ENCODE data around the gene SOX4.

DNA sequence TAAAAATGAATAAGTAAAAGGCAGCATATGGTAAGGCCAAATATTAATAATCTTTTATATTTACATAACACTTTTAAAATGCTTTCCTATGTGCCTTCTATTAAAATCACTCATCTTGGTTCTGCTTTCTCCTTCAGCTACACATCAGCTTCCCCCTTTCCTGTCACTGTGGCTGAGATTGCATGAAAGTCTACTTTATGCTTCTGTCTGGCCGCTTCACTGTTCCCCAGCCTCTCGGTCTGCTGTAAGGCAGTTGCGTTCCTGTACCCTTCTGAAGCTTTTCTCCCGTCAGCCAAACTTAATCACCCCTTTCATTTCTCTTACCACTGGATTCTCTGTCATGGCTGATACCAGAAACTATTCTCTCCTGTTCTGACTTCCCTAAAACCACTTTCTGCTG is 34.6 kb downstream of the SOX4 start:
- TF ChIP-seq, protein P1, sequence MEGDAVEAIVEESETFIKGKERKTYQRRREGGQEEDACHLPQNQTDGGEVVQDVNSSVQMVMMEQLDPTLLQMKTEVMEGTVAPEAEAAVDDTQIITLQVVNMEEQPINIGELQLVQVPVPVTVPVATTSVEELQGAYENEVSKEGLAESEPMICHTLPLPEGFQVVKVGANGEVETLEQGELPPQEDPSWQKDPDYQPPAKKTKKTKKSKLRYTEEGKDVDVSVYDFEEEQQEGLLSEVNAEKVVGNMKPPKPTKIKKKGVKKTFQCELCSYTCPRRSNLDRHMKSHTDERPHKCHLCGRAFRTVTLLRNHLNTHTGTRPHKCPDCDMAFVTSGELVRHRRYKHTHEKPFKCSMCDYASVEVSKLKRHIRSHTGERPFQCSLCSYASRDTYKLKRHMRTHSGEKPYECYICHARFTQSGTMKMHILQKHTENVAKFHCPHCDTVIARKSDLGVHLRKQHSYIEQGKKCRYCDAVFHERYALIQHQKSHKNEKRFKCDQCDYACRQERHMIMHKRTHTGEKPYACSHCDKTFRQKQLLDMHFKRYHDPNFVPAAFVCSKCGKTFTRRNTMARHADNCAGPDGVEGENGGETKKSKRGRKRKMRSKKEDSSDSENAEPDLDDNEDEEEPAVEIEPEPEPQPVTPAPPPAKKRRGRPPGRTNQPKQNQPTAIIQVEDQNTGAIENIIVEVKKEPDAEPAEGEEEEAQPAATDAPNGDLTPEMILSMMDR (IDR thresholded peaks at IDR 0.05 in 2 of 3, conservative IDR thresholded peaks at IDR 0.05 in 1 of 3; ENCODE audit: borderline replicate concordance in 1 of 3, insufficient read depth in 1 of 3, low read depth in 2 of 3, low read length in 2 of 3), result no peak
- TF ChIP-seq RAD21 (IDR thresholded peaks at IDR 0.05; ENCODE audit: low read depth) (no peak), EZH2 (IDR thresholded peaks at IDR 0.05) (no peak), SIN3A (IDR thresholded peaks at IDR 0.05; ENCODE audit: low read depth) (no peak), TCF7L2 (IDR thresholded peaks at IDR 0.05; ENCODE audit: borderline replicate concordance, extremely low read depth, insufficient read depth, insufficient read length) (no peak)
